OCI-LY3 (cell line): Measurements from ENCODE around the gene XAB2.

Experiments
- EZH2phosphoT487 ChIP-seq: fragments of 200-600 bp; shearing (Covaris generic); IDR thresholded peaks from 2 replicates; pipeline ENCODE4 v1.6.1; 2018; ENCODE audit warnings: antibody characterized with exemption, mixed run types, low read depth
- TF ChIP-seq, protein P1 (sequence below): fragments of 200-600, 300-600 bp; sonication (generic); IDR thresholded peaks from 2 replicates; pipeline ENCODE4 v1.5.1; 2014; ENCODE audit warnings: antibody characterized with exemption, low read length, low read depth

DNA sequence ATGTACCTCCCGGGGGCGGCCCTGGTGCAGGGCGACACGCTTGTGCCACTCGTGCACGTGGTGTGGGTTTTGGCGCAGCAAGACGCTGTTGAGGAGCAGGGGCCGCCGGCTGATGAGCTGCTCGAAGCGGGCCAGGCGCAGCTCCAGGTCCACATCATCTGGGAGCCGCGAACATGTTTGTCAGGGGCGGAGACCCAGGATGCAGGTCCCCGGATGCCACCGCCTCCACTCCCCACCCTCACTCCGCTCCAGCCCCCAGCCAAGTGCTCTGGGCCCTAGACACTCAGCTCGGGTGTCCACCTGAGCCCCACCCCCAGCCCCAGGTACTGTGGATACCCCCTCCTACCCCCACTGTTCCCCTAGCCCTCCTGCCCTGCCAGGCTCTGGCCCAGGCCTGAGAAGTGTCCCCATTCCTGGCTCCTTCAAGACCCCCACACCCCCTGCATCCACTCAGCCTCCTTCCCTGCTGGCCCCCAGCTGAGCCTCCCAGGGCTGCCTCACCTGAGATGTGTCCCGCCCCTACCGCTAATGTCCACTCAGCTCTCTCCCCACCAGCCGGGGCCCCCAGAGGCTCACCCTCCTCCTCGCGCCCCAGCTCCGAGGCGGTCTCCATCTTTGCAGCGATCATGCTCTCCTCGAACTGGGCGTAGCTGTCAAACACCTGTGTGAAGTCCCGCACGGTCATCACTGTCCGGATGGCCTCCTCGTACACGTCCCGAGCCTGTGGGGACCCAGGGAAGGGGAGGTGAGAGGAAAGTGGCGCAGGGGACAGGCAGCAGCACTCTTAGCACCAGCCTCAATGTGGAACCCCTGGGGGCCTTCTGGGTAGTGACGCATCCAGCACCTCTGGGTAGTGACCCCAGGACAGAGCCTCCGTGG is 5.4 kb downstream of the XAB2 start:
- TF ChIP-seq, protein P1, sequence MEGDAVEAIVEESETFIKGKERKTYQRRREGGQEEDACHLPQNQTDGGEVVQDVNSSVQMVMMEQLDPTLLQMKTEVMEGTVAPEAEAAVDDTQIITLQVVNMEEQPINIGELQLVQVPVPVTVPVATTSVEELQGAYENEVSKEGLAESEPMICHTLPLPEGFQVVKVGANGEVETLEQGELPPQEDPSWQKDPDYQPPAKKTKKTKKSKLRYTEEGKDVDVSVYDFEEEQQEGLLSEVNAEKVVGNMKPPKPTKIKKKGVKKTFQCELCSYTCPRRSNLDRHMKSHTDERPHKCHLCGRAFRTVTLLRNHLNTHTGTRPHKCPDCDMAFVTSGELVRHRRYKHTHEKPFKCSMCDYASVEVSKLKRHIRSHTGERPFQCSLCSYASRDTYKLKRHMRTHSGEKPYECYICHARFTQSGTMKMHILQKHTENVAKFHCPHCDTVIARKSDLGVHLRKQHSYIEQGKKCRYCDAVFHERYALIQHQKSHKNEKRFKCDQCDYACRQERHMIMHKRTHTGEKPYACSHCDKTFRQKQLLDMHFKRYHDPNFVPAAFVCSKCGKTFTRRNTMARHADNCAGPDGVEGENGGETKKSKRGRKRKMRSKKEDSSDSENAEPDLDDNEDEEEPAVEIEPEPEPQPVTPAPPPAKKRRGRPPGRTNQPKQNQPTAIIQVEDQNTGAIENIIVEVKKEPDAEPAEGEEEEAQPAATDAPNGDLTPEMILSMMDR, result no peak
- TF ChIP-seq EZH2phosphoT487, result no peak
